Measurements from ENCODE around the gene ANKRD29. TPM values are rescaled to one million over a fixed set of nuclear protein-coding genes. Genes with fewer than 3 reads are reported as not detected.

The ANKRD29 gene
- total RNA-seq, 1 experiment from 2014 or later: 4.3 TPM

DNA sequence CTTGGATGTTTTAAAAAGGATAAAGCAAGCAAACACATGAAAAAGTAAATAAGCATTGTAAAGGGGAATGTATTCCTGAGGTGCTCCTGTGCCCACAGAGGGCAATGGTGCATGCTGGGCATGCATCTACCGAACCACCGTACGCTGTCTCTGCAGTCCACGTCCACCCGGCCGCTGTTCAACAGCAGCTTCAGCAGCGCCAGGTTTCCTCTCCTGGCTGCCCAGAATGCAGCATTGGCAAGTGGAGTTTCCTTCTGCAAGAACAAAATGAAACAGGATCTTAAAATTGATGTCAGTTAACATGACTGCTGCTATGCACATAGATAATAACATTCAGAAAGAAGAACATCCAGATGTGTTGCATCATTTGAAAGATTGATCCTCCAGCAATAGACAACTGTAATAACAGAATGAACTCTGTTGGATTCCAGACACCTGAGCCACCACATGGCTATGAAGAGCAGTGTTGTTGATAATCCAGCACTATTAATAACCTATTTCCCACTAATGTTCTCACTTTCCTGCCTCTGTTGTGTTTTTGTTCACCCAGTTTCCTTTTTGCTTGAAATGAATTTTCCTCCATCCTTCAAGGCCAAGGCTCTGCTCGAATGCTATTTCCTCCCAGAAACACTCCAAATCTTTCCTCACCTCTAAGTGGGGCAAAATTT is 13.6 kb downstream of the ANKRD29 start:
- Histone ChIP-seq H3K4me1 (replicated peaks; ENCODE audit: insufficient read depth) (peaks cover 19% of the 10 kb centered on the region), H2AFZ (no peak overlapping the region), H3K79me2 (ENCODE audit: low read depth) (no peaks in the 10 kb centered on the region), H3K4me2 (no peak overlapping the region), H3K9me2 (ENCODE audit: insufficient read depth) (no peaks in the 10 kb centered on the region), H4K20me1 (ENCODE audit: insufficient read depth) (no peaks in the 10 kb centered on the region), H3K27me3 (ENCODE audit: insufficient read depth, low read depth) (no peaks in the 10 kb centered on the region), H3F3A (ENCODE audit: insufficient read depth, low read depth) (peaks cover 16% of the 10 kb centered on the region; the same call in 1 of the 2 replicates), H3K27ac (no peak overlapping the region), H3K36me3 (ENCODE audit: low read depth) (no peaks in the 10 kb centered on the region), H3K9me3 (ENCODE audit: insufficient read depth, low read depth) (no peaks in the 10 kb centered on the region), H3K4me3 (no peak overlapping the region)
- no peak for TF ChIP-seq EZH2 (IDR thresholded peaks at IDR 0.05; ENCODE audit: low read depth)
- TF ChIP-seq, protein P1, sequence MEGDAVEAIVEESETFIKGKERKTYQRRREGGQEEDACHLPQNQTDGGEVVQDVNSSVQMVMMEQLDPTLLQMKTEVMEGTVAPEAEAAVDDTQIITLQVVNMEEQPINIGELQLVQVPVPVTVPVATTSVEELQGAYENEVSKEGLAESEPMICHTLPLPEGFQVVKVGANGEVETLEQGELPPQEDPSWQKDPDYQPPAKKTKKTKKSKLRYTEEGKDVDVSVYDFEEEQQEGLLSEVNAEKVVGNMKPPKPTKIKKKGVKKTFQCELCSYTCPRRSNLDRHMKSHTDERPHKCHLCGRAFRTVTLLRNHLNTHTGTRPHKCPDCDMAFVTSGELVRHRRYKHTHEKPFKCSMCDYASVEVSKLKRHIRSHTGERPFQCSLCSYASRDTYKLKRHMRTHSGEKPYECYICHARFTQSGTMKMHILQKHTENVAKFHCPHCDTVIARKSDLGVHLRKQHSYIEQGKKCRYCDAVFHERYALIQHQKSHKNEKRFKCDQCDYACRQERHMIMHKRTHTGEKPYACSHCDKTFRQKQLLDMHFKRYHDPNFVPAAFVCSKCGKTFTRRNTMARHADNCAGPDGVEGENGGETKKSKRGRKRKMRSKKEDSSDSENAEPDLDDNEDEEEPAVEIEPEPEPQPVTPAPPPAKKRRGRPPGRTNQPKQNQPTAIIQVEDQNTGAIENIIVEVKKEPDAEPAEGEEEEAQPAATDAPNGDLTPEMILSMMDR (conservative IDR thresholded peaks at IDR 0.05): no peak
- no peak for DNase-seq
- ChIA-PET POLR2A (ENCODE audit: unreplicated experiment) (no interaction called here), CTCF (no interaction called here)
- no TSS peak for BruUV-seq (replicated peaks)
- intact Hi-C loops (cut with micrococcal nuclease; ENCODE audit: unreplicated experiment): no loop called here

DNA sequence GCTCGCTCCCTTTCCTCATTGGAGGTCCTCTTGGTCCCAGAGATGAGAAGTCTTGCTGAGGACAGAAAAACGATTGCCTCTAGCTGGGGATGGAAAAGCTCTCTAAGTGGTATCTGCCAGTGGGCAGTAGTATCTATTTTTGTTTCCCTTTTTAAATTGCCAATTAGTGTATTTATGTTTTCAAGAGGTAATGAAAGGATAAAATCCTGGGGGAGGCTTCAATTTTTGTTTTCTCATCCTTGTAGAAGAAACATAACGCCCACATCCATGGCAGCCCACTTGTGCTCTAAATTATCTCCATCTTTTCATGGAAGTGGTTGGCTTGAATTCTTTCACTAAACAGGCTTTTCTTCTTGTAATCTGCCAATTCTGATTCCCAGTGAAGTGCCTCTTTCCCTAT is 14.3 kb downstream of the ANKRD29 start:
- H3K79me2 ChIP-seq (ENCODE audit: low read depth): no peaks in the 10 kb centered on the region
- ChIA-PET POLR2A (ENCODE audit: unreplicated experiment) (interaction anchor here (0.7 kb wide), 1 partner anchor 248 kb away, joined by 3 read pairs; no protein-coding TSS in a partner anchor), CTCF (no interaction called here)
- no peaks in the 10 kb centered on the region for H3K9me3 ChIP-seq (ENCODE audit: insufficient read depth, low read depth)
- H3K4me2 ChIP-seq: no peak overlapping the region
- no TSS peak for BruUV-seq (replicated peaks)
- H3K27ac ChIP-seq: no peak overlapping the region
- TF ChIP-seq, protein P1 (conservative IDR thresholded peaks at IDR 0.05): no peak
- no peak for TF ChIP-seq EZH2 (IDR thresholded peaks at IDR 0.05; ENCODE audit: low read depth)
- peaks cover 16% of the 10 kb centered on the region; the same call in 1 of the 2 replicates for H3F3A ChIP-seq (ENCODE audit: insufficient read depth, low read depth)
- intact Hi-C loops (cut with micrococcal nuclease; ENCODE audit: unreplicated experiment): no loop called here
- DNase-seq: no peak
- no peak overlapping the region for H2AFZ ChIP-seq
- peaks cover 19% of the 10 kb centered on the region for H3K4me1 ChIP-seq (replicated peaks; ENCODE audit: insufficient read depth)
- H3K36me3 ChIP-seq (ENCODE audit: low read depth): no peaks in the 10 kb centered on the region
- H3K27me3 ChIP-seq (ENCODE audit: insufficient read depth, low read depth): no peaks in the 10 kb centered on the region
- H4K20me1 ChIP-seq (ENCODE audit: insufficient read depth): no peaks in the 10 kb centered on the region
- no peak overlapping the region for H3K4me3 ChIP-seq
- no peaks in the 10 kb centered on the region for H3K9me2 ChIP-seq (ENCODE audit: insufficient read depth)

DNA sequence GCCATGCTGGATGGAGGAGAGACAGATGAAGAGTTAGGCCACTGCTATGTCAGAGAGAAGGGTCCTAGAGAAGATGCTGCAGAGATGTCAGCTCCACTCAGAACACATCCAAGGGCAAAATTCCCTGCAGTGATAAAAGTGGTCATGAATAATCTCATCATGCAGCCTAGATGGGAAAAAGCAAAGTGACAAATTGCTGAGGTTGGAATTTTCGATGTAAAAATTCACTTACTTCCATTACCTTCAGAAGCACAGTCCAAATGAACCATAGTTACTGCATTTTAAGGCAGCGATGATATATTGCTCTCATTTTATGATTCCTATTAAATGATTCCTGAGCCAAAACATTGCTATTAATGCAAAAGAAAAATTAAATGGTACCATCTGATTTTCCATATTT is 16.4 kb downstream of the ANKRD29 start:
- Histone ChIP-seq H3K9me2 (ENCODE audit: insufficient read depth) (no peaks in the 10 kb centered on the region), H3K4me3 (no peak overlapping the region), H3K4me2 (no peak overlapping the region), H3K79me2 (ENCODE audit: low read depth) (no peaks in the 10 kb centered on the region), H3K36me3 (ENCODE audit: low read depth) (no peaks in the 10 kb centered on the region), H4K20me1 (ENCODE audit: insufficient read depth) (no peaks in the 10 kb centered on the region), H3K27me3 (ENCODE audit: insufficient read depth, low read depth) (no peaks in the 10 kb centered on the region), H3F3A (ENCODE audit: insufficient read depth, low read depth) (0 out of 2 replicates have a peak, but pooled peaks cover 9% of the 10 kb centered on the region), H3K4me1 (replicated peaks; ENCODE audit: insufficient read depth) (peaks cover 11% of the 10 kb centered on the region), H2AFZ (no peak overlapping the region), H3K27ac (no peak overlapping the region), H3K9me3 (ENCODE audit: insufficient read depth, low read depth) (no peaks in the 10 kb centered on the region)
- BruUV-seq (replicated peaks): no TSS peak
- ChIA-PET POLR2A (ENCODE audit: unreplicated experiment) (no interaction called here), CTCF (no interaction called here)
- intact Hi-C loops (cut with micrococcal nuclease; ENCODE audit: unreplicated experiment): no loop called here
- DNase-seq: no peak
- no peak for TF ChIP-seq EZH2 (IDR thresholded peaks at IDR 0.05; ENCODE audit: low read depth)
- TF ChIP-seq, protein P1 (conservative IDR thresholded peaks at IDR 0.05): no peak
